Measurements from ENCODE around the gene MACROD2. TPM values are rescaled to one million over a fixed set of nuclear protein-coding genes. Genes with fewer than 3 reads are reported as not detected.

Gene MACROD2
- total and polyA plus RNA-seq, 2 of the 4 experiments (the other 2 are of a cell fraction): not detected

DNA sequence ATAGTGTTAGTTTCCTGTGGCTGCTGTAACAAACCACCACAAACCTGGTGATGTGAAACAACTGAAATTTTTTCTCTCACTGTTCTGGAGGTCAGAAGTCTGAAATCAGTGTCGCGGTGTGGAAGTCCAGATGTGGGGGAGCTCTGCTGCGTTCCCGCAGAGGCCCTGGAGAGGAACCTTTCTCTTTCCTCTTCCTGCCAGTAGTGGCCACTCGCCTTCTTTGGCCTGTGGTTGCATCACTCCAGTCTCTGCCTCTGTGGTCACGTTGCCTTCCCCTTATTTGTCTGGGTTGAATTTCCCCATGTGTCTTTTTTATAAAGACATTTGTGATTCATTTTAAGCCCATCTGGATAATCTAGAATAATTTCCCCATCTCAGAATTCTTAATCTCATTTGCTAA lies 637.6 kb downstream of the MACROD2 start:
- no peak overlapping the region for H3K18ac ChIP-seq (ENCODE audit: low read depth, low read length)
- H3K9me1 ChIP-seq (ENCODE audit: insufficient read depth, low read length): no peaks in the 10 kb centered on the region
- no TSS peak for BruUV-seq (replicated peaks)
- dilution Hi-C loops (cut with HindIII; ENCODE audit: low sequenced_read_pairs, unreplicated experiment): no loop called here
- H3K27me3 ChIP-seq (ENCODE audit: control insufficient read depth, insufficient read depth, low read length): no peaks in the 10 kb centered on the region
- H4K5ac ChIP-seq (ENCODE audit: low read depth, low read length): no peak overlapping the region
- H3K9me3 ChIP-seq (ENCODE audit: control insufficient read depth, insufficient read depth, low read length): no peaks in the 10 kb centered on the region
- no peak overlapping the region for H3K4me2 ChIP-seq (ENCODE audit: low read depth, low read length)
- no peak for TF ChIP-seq MXI1 (IDR thresholded peaks at IDR 0.05; ENCODE audit: borderline replicate concordance, low read depth, low read length)
- TF ChIP-seq, protein P1, sequence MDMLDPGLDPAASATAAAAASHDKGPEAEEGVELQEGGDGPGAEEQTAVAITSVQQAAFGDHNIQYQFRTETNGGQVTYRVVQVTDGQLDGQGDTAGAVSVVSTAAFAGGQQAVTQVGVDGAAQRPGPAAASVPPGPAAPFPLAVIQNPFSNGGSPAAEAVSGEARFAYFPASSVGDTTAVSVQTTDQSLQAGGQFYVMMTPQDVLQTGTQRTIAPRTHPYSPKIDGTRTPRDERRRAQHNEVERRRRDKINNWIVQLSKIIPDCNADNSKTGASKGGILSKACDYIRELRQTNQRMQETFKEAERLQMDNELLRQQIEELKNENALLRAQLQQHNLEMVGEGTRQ (IDR thresholded peaks at IDR 0.05; ENCODE audit: low read depth, low read length): no peak
- no peak for TF ChIP-seq CHD1 (IDR thresholded peaks at IDR 0.05; ENCODE audit: low read depth, low read length)
- TF ChIP-seq RCOR1 (IDR thresholded peaks at IDR 0.05; ENCODE audit: insufficient replicate concordance, low read length): no peak
- no peak for TF ChIP-seq MAZ (IDR thresholded peaks at IDR 0.05; ENCODE audit: borderline replicate concordance, low read depth, low read length)
- TF ChIP-seq, protein P2, sequence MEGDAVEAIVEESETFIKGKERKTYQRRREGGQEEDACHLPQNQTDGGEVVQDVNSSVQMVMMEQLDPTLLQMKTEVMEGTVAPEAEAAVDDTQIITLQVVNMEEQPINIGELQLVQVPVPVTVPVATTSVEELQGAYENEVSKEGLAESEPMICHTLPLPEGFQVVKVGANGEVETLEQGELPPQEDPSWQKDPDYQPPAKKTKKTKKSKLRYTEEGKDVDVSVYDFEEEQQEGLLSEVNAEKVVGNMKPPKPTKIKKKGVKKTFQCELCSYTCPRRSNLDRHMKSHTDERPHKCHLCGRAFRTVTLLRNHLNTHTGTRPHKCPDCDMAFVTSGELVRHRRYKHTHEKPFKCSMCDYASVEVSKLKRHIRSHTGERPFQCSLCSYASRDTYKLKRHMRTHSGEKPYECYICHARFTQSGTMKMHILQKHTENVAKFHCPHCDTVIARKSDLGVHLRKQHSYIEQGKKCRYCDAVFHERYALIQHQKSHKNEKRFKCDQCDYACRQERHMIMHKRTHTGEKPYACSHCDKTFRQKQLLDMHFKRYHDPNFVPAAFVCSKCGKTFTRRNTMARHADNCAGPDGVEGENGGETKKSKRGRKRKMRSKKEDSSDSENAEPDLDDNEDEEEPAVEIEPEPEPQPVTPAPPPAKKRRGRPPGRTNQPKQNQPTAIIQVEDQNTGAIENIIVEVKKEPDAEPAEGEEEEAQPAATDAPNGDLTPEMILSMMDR (conservative IDR thresholded peaks at IDR 0.05; ENCODE audit: low read depth, low read length): no peak
- no peak for TF ChIP-seq BHLHE40 (IDR thresholded peaks at IDR 0.05; ENCODE audit: low read depth, low read length)
- TF ChIP-seq NFE2L2 (IDR thresholded peaks at IDR 0.05; ENCODE audit: low read depth, low read length): no peak
- TF ChIP-seq, protein P3, sequence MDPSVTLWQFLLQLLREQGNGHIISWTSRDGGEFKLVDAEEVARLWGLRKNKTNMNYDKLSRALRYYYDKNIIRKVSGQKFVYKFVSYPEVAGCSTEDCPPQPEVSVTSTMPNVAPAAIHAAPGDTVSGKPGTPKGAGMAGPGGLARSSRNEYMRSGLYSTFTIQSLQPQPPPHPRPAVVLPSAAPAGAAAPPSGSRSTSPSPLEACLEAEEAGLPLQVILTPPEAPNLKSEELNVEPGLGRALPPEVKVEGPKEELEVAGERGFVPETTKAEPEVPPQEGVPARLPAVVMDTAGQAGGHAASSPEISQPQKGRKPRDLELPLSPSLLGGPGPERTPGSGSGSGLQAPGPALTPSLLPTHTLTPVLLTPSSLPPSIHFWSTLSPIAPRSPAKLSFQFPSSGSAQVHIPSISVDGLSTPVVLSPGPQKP (IDR thresholded peaks at IDR 0.05; ENCODE audit: borderline replicate concordance, low read depth, low read length): no peak
- TF ChIP-seq FOS (IDR thresholded peaks at IDR 0.05; ENCODE audit: low read depth, low read length): no peak
- no peak for TF ChIP-seq MAFK (IDR thresholded peaks at IDR 0.05; ENCODE audit: low read depth, low read length)
- TF ChIP-seq SMC3 (IDR thresholded peaks at IDR 0.05; ENCODE audit: low read depth, low read length): no peak
- TF ChIP-seq RAD21 (IDR thresholded peaks at IDR 0.05; ENCODE audit: low read length): no peak
- TF ChIP-seq CEBPB (IDR thresholded peaks at IDR 0.05; ENCODE audit: low read depth, low read length): no peak
- TF ChIP-seq POLR2A (IDR thresholded peaks at IDR 0.05; ENCODE audit: low read depth, low read length): no peak
- H2BK120ac ChIP-seq (ENCODE audit: low read depth, low read length): no peak overlapping the region
- H2BK15ac ChIP-seq (ENCODE audit: low read depth, low read length): no peak overlapping the region
- POLR2A ChIA-PET (ENCODE audit: unreplicated experiment): no interaction called here
- H3K79me1 ChIP-seq (ENCODE audit: low read depth in 1 of 2, low read length in 2 of 2): no peaks in the 10 kb centered on the region
- WGBS, 2 experiments (ENCODE audit: extremely low coverage in 2 of 2, insufficient read length in 1 of 2): no CpG with 5 or more reads among the region's 6 CpGs
- H2BK20ac ChIP-seq (ENCODE audit: low read depth, low read length): no peak overlapping the region
- H2BK5ac ChIP-seq (ENCODE audit: low read depth, low read length, poor library complexity, severe bottlenecking): no peak overlapping the region
- H2AK5ac ChIP-seq (ENCODE audit: low read depth, low read length): no peak overlapping the region
- ATAC-seq (ENCODE audit: low read depth) (no peak), DNase-seq (no peak)
- H4K91ac ChIP-seq (ENCODE audit: insufficient read depth, low read depth, low read length): no peak overlapping the region
- no peak overlapping the region for H4K8ac ChIP-seq (ENCODE audit: low read depth in 2 of 2, low read length in 2 of 2)
- no peak overlapping the region for H3K14ac ChIP-seq (replicated peaks; ENCODE audit: low read depth, low read length)
- no peak overlapping the region for H3K27ac ChIP-seq (ENCODE audit: insufficient read depth, low read length)
- H3K36me3 ChIP-seq (ENCODE audit: control insufficient read depth, insufficient read depth, low read length): no peaks in the 10 kb centered on the region
- in situ Hi-C loops (cut with MboI; ENCODE audit: low sequenced_read_pairs): no loop called here
- no peak overlapping the region for H3K4me3 ChIP-seq (ENCODE audit: insufficient read depth, low read depth, low read length)
- CTCF ChIA-PET: no interaction called here
- no peaks in the 10 kb centered on the region for H3K4me1 ChIP-seq (ENCODE audit: control insufficient read depth, insufficient read depth, low read length)
- intact Hi-C loops (cut with micrococcal nuclease): no loop called here
- H3K9ac ChIP-seq (ENCODE audit: low read depth, low read length): no peak overlapping the region
- H3K4ac ChIP-seq (ENCODE audit: low read depth, low read length): no peak overlapping the region
- H3K56ac ChIP-seq (ENCODE audit: extremely low read depth, insufficient read depth, low read length): no peak overlapping the region
- H2AK9ac ChIP-seq (replicated peaks; ENCODE audit: low read depth, low read length, poor library complexity): no peak overlapping the region
- H2AFZ ChIP-seq (replicated peaks; ENCODE audit: low read length, poor library complexity): no peak overlapping the region
- H3K23ac ChIP-seq (ENCODE audit: low read depth, low read length): no peak overlapping the region
- H4K20me1 ChIP-seq (ENCODE audit: insufficient read depth, low read length): no peaks in the 10 kb centered on the region

Data from IMR-90 (cell line).